HG03097 (cell line): Measurements from ENCODE around the gene TRAPPC10.
"Not testable (repeated sequence)": the region's sequence is repeated elsewhere in the genome, so short reads cannot be mapped to it uniquely, and the experiment has no call there.

Experiments
- ATAC-seq: cut with Tn5 transposase; IDR thresholded peaks from one replicate; pipeline ENCODE4 v1.9.1; 2021; ENCODE audit not compliant: unreplicated experiment, low FRiP score

Gene TRAPPC10

GRCh38 chr21:44086636-44087425, 74.7 kb downstream of the TRAPPC10 start:
- no peak for ATAC-seq

- no peak for ATAC-seq
Measured at GRCh38 chr21:44087426-44088400, 75.6 kb downstream of the TRAPPC10 start.

DNA sequence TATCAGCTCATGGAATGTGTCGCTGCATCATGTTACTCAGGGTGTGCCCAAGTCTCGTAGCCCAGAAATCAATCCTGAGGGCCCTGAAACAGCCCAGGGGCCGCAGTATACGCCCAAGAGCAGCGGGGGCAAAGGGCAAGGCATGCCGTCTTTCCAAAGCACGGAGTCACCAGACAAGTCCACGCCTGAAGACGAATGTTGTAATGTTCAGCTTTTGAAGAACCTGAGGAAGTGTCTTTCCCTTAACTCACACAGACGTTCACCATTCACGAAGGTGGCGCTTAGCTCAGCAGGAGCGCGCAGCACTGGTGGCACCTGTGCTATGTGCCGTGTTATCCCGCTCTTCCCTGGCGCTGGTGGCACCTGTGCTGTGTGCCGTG, 76.3 kb downstream of the TRAPPC10 start:
- no peak for ATAC-seq

- ATAC-seq: peak; percentile 56
Measured at GRCh38 chr21:44089001-44089911, 77.1 kb downstream of the TRAPPC10 start.

- ATAC-seq: no peak
Measured at GRCh38 chr21:44090325-44090724, 78.2 kb downstream of the TRAPPC10 start.

DNA sequence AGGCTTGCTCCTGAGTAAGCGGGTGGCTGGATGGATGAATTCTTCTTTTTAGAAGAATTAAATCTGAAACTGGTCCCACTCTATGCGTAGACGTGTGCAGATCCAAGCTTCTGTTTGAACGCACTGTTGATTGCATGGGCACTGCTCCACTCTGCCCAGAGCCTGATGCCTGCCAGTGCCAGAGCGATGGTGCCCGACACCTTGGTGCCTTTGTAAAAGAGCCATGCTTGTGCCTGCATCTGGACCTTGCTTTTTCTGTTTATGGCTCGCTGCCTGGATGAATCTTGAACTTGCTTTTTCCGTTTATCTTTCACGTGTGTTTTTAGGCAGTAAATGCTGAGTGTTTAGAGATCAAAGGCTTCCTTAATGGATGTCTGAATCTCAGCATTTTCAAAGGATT, 80.1 kb downstream of the TRAPPC10 start:
- ATAC-seq: no peak

GRCh38 chr21:44093761-44094160, 81.7 kb downstream of the TRAPPC10 start:
- ATAC-seq: no peak

- ATAC-seq: no peak
Measured at GRCh38 chr21:44094832-44095231, 82.7 kb downstream of the TRAPPC10 start.

GRCh38 chr21:44098507-44098906, 86.4 kb downstream of the TRAPPC10 start:
- ATAC-seq: not testable (repeated sequence)

DNA sequence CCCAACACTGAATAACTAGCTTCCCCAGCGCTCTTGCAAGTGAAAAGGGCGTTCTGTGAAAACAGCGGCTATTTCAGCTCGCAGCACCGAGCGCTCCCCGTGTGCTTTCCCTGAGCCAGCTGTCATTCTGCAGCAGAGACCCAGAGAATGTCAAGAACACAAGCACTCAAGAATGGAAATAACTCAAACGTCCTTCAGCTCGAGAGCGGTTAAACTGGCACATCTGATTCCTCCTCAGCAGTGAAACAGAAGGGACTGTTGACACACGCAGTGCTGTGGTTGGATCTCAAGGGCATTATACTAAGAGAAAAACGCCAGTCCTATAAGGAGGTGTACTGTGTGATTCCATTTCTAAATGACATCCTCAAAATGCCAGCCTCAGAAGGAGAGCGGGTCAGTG, 86.9 kb downstream of the TRAPPC10 start:
- not testable (repeated sequence) for ATAC-seq

DNA sequence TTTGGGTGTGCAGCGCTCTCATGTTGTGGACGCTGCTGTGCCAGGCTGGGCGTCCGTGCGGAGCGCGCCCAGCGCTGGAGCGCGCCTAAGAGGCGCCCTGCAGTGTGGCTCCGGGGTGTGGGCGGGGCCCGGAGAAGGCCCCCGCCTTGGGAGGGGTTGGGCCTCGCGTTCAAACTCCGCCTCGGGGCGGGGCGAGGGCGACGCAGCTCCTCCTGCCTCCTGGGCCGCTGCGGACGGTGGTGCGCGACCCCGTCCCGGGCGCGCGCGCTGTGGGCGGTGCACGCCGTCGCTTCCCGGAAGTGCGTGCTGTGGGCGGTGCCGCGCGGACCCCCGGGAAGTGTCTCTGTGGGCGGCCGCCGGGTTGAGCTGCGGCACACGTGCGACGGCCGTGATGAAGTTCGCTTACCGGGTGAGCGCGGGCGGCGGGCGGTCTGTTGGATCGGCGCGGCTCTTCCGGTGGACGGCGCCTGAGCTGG, 95.0 kb downstream of the TRAPPC10 start, which contains the start of gene PWP2:
Gene PWP2, plus strand, starts transcription at position 374 of the 476 bp plus-strand sequence. Its CDS starts 18 bp downstream, at position 392.
- peak; percentile 86 for ATAC-seq

- ATAC-seq: not testable (repeated sequence)
Measured at GRCh38 chr21:44107589-44107988, 95.5 kb downstream of the TRAPPC10 start.

DNA sequence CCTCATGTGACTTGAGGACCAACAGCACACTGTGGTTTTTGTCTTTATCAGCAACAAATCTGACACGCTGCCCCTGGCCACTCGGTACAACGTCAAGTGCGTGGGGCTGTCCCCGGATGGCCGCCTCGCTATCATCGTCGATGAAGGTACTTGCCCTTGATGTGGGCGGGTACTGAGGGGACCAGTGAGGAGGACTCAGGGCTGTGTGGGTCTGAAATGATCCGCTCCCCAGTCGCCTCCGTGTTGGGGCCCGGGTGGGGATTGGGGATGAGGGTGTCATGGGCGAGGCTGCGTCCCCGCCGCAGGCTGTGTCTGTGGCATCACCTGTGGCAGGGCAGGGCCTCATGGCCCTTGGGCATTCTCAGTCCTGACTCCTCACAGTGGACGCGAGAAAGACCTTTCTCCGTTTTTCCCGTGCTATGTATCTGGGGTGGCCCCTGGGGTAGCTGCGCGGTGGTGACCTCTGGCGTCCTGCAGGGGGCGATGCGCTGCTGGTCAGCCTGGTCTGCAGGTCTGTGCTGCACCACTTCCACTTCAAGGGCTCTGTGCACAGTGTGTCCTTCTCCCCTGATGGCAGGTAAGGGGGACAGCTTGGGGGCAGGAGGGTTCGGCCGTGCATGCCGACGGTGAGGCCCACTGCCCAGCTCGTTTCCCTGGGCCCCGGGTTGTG, 101.7 kb downstream of the TRAPPC10 start:
- ATAC-seq: not testable (repeated sequence)

DNA sequence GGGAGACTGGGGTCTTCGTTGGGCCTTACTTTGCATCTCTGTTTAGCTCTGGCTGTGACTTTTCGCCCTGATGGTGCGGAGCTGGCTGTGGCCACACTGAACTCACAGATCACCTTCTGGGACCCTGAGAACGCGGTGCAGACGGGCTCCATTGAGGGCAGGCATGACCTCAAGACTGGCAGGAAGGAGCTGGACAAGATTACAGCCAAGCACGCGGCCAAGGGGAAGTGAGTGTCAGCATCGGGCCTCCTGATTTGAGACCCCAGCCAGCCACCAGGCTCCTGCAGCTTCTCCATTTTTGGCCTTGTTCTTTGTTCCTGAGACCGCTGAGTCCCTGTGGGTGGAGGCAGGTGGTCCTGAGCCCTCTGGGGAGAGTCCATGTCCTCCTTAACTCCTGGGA, 110.0 kb downstream of the TRAPPC10 start:
- ATAC-seq: not testable (repeated sequence)

GRCh38 chr21:44127827-44128226, 115.7 kb downstream of the TRAPPC10 start:
- ATAC-seq: not testable (repeated sequence)

DNA sequence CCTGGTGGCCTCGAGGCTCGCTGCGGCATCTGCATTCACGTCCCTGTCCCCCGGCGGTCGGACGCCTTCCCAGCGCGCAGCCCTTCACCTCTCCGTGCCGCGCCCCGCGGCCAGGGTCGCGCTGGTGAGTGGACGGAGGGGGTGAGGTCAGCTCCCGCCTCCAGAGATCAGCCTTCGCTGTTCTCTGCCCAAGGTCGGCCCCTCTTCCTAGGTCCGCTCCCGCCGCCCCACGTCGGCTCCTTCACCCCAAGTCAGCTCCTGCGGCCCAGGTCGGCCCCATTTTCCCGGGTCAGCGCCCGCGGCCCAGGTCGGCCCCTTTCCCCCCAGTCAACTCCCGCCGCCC, 121.6 kb downstream of the TRAPPC10 start:
- ATAC-seq: peak; percentile 9

DNA sequence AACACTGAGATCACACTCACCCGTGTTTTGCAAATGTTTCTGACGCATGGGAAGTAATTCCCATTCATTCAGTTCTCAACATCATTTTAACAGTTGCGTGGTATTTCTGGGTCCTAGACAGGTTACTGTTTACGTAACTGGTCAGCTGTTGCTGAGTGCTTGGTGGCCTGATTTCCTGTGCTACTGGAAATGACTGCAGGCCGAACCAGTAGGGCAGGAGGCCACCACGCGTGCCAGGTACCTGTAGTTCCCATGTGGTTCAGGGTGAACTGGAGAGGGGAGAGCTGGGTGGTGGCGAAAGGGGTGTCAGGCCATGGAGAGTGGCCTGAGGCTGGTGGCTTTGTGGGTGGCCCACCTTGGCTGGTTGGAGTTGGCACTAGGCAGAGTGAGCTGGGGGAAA, 122.6 kb downstream of the TRAPPC10 start:
- ATAC-seq: not testable (repeated sequence)

DNA sequence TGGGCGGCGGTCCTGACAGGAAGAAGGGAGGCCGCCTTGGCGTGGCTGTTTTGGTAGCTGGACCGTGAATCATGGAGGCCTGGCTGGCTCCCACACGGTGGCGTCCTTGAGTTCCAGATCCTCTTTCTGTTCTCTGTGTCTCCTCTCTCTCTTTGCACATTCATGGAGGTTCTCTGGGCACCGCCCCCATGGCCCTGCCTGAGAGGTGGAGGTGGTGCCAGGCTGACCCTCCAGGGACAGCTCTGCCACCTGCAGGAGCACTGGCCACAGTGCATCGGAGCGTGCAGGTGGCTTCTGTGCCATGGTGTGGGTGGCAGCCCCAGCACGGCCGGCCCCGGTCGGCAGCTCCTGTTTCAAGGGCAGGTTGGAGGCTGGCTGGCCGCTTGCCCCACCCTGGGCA, 125.9 kb downstream of the TRAPPC10 start:
- not testable (repeated sequence) for ATAC-seq

GRCh38 chr21:44139787-44140551, 127.9 kb downstream of the TRAPPC10 start:
- ATAC-seq: not testable (repeated sequence)
